BLaER1 treated with 17β-estradiol and CSF1 and Interleukin-3, amounts not matched to agents 10 nM and 100 nM (cell line): ENCODE data around the gene PDLIM7.
A peak's percentile ranks its signal among the peaks of the same experiment; 100 is the strongest.

Source experiments
- H3K27ac ChIP-seq, 11 experiments: shearing (Covaris generic); formaldehyde crosslinking; 2 replicates each; pipeline ENCODE4 v1.8.1; 2022
- H3K27me3 ChIP-seq, 11 experiments: shearing (Covaris generic); formaldehyde crosslinking; 2 replicates each; pipeline ENCODE4 v1.8.1; 2022
- H3K36me3 ChIP-seq, 11 experiments: shearing (Covaris generic); formaldehyde crosslinking; 2 replicates each; pipeline ENCODE4 v1.8.1; 2022
- H3K4me1 ChIP-seq, 10 experiments: shearing (Covaris generic); formaldehyde crosslinking; 2 replicates each; pipeline ENCODE4 v1.8.1; 2022
- H3K4me2 ChIP-seq, 11 experiments: shearing (Covaris generic); formaldehyde crosslinking; 2 replicates each; pipeline ENCODE4 v1.8.1; 2022
- H3K4me3 ChIP-seq, 10 experiments: shearing (Covaris generic); formaldehyde crosslinking; 2 replicates each; pipeline ENCODE4 v1.8.1; 2022
- H3K9ac ChIP-seq, 11 experiments: shearing (Covaris generic); formaldehyde crosslinking; 2 replicates each; pipeline ENCODE4 v1.8.1; 2022
- H3K9me3 ChIP-seq, 11 experiments: shearing (Covaris generic); formaldehyde crosslinking; replicated peaks in 1 of 11; 2 replicates each; pipeline ENCODE4 v1.8.1; 2022
- H4K20me1 ChIP-seq, 11 experiments: shearing (Covaris generic); formaldehyde crosslinking; 2 replicates each; pipeline ENCODE4 v1.8.1; 2022
- Cebpa-rat ChIP-seq, 11 experiments: shearing (Covaris generic); IDR thresholded peaks; 2 replicates each; pipeline ENCODE4 v1.8.1; 2022

The PDLIM7 gene

DNA sequence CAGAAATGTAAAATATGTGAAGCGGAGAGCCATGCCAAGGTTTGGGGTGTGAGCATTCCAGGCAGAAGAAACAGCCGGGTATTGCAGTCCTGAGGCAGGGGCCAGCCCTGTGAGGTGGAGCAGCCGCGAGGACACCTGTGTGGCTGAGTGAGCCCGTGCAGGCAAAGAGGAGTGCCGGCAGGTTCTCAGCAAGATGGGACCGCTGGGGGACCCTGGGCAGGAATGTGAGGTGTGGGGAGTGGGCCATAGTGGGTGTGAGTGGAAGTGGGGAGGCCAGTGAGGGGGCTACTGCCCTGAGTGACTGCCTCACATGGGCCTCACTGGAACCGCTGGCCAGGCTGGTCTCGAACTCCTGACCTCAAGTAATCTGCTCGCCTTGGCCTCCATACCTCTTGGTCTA lies 58.9 kb downstream of the PDLIM7 start:
- H3K9ac ChIP-seq, result no peak overlapping the region; a peak in 1 of 22 replicates
- peaks cover 12 to 45% (median 37%) of the 10 kb centered on the region in 10 experiments for H3K4me1 ChIP-seq
- peaks cover 0 to 99% (median 62%) of the 10 kb centered on the region in 11 experiments; a peak in 18 of 22 replicates for H4K20me1 ChIP-seq
- H3K4me2 ChIP-seq, result no peak overlapping the region
- no peak overlapping the region for H3K4me3 ChIP-seq
- H3K27me3 ChIP-seq, result no peaks in the 10 kb centered on the region
- no peak for TF ChIP-seq Cebpa-rat (IDR thresholded peaks at IDR 0.05)
- peaks cover 96 to 100% (median 100%) of the 10 kb centered on the region in 11 experiments for H3K36me3 ChIP-seq
- no peak overlapping the region; a peak in 1 of 22 replicates for H3K27ac ChIP-seq
- no peaks in the 10 kb centered on the region for H3K9me3 ChIP-seq

GRCh38 chr5:177437623-177438022 lies 59.8 kb downstream of the PDLIM7 start:
- TF ChIP-seq Cebpa-rat (IDR thresholded peaks at IDR 0.05), result no peak
- no peaks in the 10 kb centered on the region for H3K9me3 ChIP-seq
- H4K20me1 ChIP-seq, result peaks cover 0 to 99% (median 55%) of the 10 kb centered on the region in 11 experiments; a peak in 18 of 22 replicates
- no peak overlapping the region for H3K4me3 ChIP-seq
- peaks cover 96 to 100% (median 100%) of the 10 kb centered on the region in 11 experiments for H3K36me3 ChIP-seq
- peaks cover 21 to 46% (median 39%) of the 10 kb centered on the region in 10 experiments for H3K4me1 ChIP-seq
- no peak overlapping the region for H3K9ac ChIP-seq
- H3K4me2 ChIP-seq, result no peak overlapping the region
- no peak overlapping the region for H3K27ac ChIP-seq
- no peaks in the 10 kb centered on the region for H3K27me3 ChIP-seq

DNA sequence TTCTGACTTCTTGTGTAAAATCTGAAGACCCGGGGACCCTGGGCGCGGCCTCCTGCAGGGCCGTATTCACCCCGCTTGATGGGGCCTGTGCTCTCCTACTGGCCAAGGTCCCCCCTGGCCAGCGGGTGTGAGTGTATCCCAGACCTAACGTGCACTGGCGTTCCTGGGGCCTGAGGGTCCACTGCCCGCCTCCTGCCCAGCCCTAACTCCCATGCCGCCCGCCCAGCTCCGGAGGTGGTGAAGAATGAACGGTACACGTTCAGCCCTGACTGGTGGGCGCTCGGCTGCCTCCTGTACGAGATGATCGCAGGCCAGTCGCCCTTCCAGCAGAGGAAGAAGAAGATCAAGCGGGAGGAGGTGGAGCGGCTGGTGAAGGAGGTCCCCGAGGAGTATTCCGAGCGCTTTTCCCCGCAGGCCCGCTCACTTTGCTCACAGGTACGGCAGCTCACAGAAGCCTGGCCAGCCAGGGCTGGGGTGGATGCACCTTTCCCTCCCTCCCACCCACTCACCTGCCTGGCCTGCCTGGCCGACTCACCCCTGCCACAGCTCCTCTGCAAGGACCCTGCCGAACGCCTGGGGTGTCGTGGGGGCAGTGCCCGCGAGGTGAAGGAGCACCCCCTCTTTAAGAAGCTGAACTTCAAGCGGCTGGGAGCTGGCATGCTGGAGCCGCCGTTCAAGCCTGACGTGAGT lies 61.4 kb downstream of the PDLIM7 start:
- Histone ChIP-seq H3K36me3 (peaks cover 84 to 100% (median 90%) of the 10 kb centered on the region in 11 experiments), H3K4me1 (peaks cover 37 to 62% (median 52%) of the 10 kb centered on the region in 10 experiments), H3K27ac (peak overlapping the region in 1 of 11 experiments; percentile 4; a peak in 1 of 22 replicates), H4K20me1 (peaks cover 0 to 88% (median 44%) of the 10 kb centered on the region in 11 experiments; a peak in 17 of 22 replicates), H3K9ac (peak overlapping the region in 3 of 11 experiments; percentile 28 to 99 (median 29); a peak in 2 of 22 replicates), H3K9me3 (no peaks in the 10 kb centered on the region), H3K4me2 (no peak overlapping the region), H3K27me3 (no peaks in the 10 kb centered on the region), H3K4me3 (no peak overlapping the region)
- TF ChIP-seq Cebpa-rat (IDR thresholded peaks at IDR 0.05), result no peak

GRCh38 chr5:177434942-177435738 lies 62.3 kb downstream of the PDLIM7 start:
- Histone ChIP-seq H3K4me3 (no peak overlapping the region), H3K9ac (peak overlapping the region in 3 of 11 experiments; percentile 24 to 99 (median 99); a peak in 9 of 22 replicates), H3K4me2 (peak overlapping the region in 2 of 11 experiments; percentile 98 to 99; a peak in 2 of 22 replicates), H3K27me3 (no peaks in the 10 kb centered on the region), H3K36me3 (peaks cover 76 to 100% (median 89%) of the 10 kb centered on the region in 11 experiments), H3K27ac (peak overlapping the region in 3 of 11 experiments; percentile 4 to 99 (median 99); a peak in 2 of 22 replicates), H3K4me1 (peaks cover 46 to 69% (median 52%) of the 10 kb centered on the region in 10 experiments), H3K9me3 (no peaks in the 10 kb centered on the region), H4K20me1 (peaks cover 0 to 80% (median 35%) of the 10 kb centered on the region in 11 experiments; a peak in 17 of 22 replicates)
- no peak for TF ChIP-seq Cebpa-rat (IDR thresholded peaks at IDR 0.05)

DNA sequence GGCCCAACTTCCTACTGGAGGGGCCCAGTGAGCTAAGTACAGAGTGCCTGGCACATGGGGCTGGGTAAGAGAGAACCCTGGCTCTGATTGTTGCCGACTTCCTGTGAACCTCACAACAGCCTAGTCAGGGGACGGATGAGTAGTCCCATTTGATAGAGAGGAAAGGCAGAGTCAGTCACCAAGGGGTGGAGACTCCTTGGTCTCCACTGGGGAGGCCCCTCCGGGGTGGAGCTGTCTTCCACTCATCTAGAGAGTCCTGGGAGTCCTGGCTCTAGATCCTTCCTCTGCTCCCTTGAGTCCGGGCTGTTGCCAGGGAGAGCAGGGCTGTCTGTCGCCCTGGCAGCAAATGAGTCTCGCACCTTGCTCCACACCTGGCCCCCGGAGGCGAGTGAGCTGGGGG lies 63.0 kb downstream of the PDLIM7 start:
- TF ChIP-seq Cebpa-rat (IDR thresholded peaks at IDR 0.05), result no peak
- Histone ChIP-seq H3K27ac (peak overlapping the region in 10 of 11 experiments; percentile 53 to 99 (median 64); a peak in 20 of 22 replicates), H3K9me3 (no peaks in the 10 kb centered on the region), H3K9ac (peak overlapping the region; percentile 34 to 99 (median 58); a peak in 18 of 22 replicates), H4K20me1 (peaks cover 0 to 73% (median 28%) of the 10 kb centered on the region in 11 experiments; a peak in 17 of 22 replicates), H3K4me1 (peaks cover 52 to 69% (median 55%) of the 10 kb centered on the region in 10 experiments), H3K4me2 (peak overlapping the region; percentile 69 to 99 (median 97)), H3K27me3 (no peaks in the 10 kb centered on the region), H3K36me3 (peaks cover 70 to 97% (median 83%) of the 10 kb centered on the region in 11 experiments), H3K4me3 (no peak overlapping the region)

DNA sequence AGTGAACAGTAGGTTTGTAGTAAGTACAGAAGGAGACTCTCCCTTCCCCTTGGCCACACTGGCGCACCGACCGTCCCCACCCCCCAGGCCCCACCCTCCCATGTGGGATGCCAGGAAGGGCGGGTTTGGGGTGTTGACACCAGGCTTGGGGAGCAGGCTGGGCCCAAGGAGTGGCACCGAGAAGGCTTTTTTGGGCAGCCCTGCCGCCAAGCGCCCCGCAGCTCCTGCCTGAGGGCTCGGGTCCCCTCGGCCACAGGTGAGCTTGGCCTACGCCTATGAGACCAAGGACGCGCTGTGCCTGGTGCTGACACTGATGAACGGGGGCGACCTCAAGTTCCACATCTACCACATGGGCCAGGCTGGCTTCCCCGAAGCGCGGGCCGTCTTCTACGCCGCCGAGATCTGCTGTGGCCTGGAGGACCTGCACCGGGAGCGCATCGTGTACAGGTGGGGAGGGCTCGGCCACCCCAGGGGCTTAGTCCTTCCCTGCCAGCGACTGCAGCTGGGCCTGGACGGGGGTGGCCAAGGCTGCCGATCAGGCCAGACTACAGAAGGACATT lies 63.7 kb downstream of the PDLIM7 start:
- TF ChIP-seq Cebpa-rat (IDR thresholded peaks at IDR 0.05), result no peak
- H3K27ac ChIP-seq, result peak overlapping the region in 10 of 11 experiments; percentile 59 to 99 (median 99); a peak in 20 of 22 replicates
- peaks cover 57 to 73% (median 62%) of the 10 kb centered on the region in 10 experiments for H3K4me1 ChIP-seq
- no peak overlapping the region; a peak in 1 of 20 replicates for H3K4me3 ChIP-seq
- H3K9ac ChIP-seq, result peak overlapping the region; percentile 34 to 99 (median 87); a peak in 18 of 22 replicates
- H3K9me3 ChIP-seq, result no peaks in the 10 kb centered on the region
- peaks cover 65 to 90% (median 77%) of the 10 kb centered on the region in 11 experiments for H3K36me3 ChIP-seq
- H3K27me3 ChIP-seq, result no peaks in the 10 kb centered on the region
- H3K4me2 ChIP-seq, result peak overlapping the region; percentile 95 to 99 (median 98)
- H4K20me1 ChIP-seq, result peaks cover 0 to 67% (median 26%) of the 10 kb centered on the region in 11 experiments; a peak in 16 of 22 replicates
